Brain microvascular endothelial cell (primary cell): Measurements from ENCODE around the gene GLOD4.
"Not testable (repeated sequence)": the region's sequence is repeated elsewhere in the genome, so short reads cannot be mapped to it uniquely, and the experiment has no call there.

ENCODE experiments used
- DNase-seq: peaks from one replicate; pipeline ENCODE4 v3.0.0-alpha.2; 2020
- H3K27ac ChIP-seq: fragments of 250-450 bp; sonication (Bioruptor Pico); 2 replicates; pipeline ENCODE4 v1.5.1; 2020; ENCODE audit warnings: mild to moderate bottlenecking, moderate library complexity
- H3K27me3 ChIP-seq: fragments of 250-450 bp; sonication (Bioruptor Pico); replicated peaks from 2 replicates; pipeline ENCODE4 v1.5.1; 2020; ENCODE audit warnings: mild to moderate bottlenecking
- H3K36me3 ChIP-seq: fragments of 250-450 bp; sonication (Bioruptor Pico); replicated peaks from 2 replicates; pipeline ENCODE4 v1.5.1; 2020; ENCODE audit warnings: mild to moderate bottlenecking
- H3K4me3 ChIP-seq: 2 replicates; pipeline ENCODE4 v1.5.1; 2011; ENCODE audit warnings: low read depth, mild to moderate bottlenecking, control low read depth, low read length, moderate library complexity
- in situ Hi-C: cut with HindIII; loops from 2 replicates; pipeline ENCODE4 v1.10.0; 2017; ENCODE audit warnings: low sequenced_read_pairs, low pct_ligation_motif_present
- TF ChIP-seq, protein P1 (sequence below): IDR thresholded peaks from 2 replicates; pipeline ENCODE4 v1.5.1; 2011; ENCODE audit warnings: low read depth, mild to moderate bottlenecking, moderate library complexity, low read length, control low read depth, inconsistent platforms; ENCODE audit errors: missing control alignments

GLOD4 gene

DNA sequence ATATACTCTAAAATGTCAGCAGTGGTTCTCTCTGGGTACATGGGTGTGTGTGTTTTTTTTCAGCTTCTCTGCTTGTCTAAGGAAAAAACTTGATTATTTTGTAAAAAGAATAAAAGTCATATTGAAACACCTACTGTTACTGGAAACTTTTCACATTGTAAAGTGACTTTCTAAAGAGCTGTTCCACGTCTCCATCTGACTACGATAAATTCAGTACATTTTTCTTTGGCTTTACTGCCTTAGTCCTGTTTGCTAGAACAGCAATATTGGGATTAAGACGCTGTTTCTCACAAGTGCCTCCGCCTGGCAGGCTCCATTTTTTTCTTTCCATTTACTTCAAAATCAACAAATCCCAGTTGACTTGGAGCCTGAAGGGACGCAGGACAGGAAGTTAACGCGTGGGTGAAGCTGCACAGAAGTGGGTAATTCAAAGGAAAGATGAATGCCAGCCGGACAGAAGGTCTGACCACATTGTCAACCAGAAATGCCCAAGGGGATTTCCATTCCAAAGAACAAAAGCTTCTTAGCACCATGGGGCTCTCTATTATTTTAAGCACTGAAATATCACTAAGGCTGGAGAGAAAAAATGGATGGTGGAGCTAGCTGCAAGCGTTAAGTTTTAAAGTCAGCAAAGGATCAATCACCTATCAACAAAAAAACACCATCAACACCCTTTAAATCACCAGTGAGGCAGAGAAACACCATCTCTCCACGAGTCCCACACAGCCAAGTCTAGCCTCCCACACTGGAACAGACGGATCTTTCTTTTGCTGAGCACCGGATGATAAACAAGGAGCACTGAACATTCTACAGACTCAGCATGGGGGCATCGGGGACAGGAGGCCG is 8.4 kb downstream of the GLOD4 start:
- DNase-seq = no peak
- H3K36me3 ChIP-seq = peaks cover 47% of the 10 kb centered on the region
- in situ Hi-C loops = no loop called here
- H3K27me3 ChIP-seq = no peaks in the 10 kb centered on the region
- no peak overlapping the region for H3K27ac ChIP-seq
- H3K4me3 ChIP-seq = no peak overlapping the region
- TF ChIP-seq, protein P1, sequence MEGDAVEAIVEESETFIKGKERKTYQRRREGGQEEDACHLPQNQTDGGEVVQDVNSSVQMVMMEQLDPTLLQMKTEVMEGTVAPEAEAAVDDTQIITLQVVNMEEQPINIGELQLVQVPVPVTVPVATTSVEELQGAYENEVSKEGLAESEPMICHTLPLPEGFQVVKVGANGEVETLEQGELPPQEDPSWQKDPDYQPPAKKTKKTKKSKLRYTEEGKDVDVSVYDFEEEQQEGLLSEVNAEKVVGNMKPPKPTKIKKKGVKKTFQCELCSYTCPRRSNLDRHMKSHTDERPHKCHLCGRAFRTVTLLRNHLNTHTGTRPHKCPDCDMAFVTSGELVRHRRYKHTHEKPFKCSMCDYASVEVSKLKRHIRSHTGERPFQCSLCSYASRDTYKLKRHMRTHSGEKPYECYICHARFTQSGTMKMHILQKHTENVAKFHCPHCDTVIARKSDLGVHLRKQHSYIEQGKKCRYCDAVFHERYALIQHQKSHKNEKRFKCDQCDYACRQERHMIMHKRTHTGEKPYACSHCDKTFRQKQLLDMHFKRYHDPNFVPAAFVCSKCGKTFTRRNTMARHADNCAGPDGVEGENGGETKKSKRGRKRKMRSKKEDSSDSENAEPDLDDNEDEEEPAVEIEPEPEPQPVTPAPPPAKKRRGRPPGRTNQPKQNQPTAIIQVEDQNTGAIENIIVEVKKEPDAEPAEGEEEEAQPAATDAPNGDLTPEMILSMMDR = no peak

DNA sequence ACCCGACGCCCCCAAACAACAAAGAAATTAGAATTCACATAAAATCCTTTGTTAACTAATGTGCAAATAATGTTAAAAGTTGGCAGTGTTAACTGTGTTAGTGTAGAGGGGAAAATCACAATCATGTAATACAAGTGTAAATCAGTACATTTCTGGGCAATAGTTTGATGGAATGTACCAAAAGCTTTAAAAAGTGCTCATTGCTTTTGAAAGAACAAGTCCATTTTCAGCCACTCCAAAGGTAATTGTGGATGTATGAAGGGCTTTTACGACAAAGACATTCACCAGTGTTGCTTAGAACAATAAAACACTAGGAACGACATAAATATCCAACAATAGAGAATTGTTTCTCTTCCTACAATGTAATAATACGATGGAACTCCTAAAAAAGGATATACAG is 9.1 kb downstream of the GLOD4 start:
- no peak overlapping the region for H3K27ac ChIP-seq
- in situ Hi-C loops = no loop called here
- TF ChIP-seq, protein P1 = no peak
- no peak for DNase-seq
- no peak overlapping the region for H3K4me3 ChIP-seq
- H3K27me3 ChIP-seq = no peaks in the 10 kb centered on the region
- H3K36me3 ChIP-seq = peaks cover 45% of the 10 kb centered on the region

- H3K36me3 ChIP-seq = peaks cover 29% of the 10 kb centered on the region
- in situ Hi-C loops = no loop called here
- DNase-seq = no peak
- H3K4me3 ChIP-seq = no peak overlapping the region
- H3K27ac ChIP-seq = no peak overlapping the region
- no peaks in the 10 kb centered on the region for H3K27me3 ChIP-seq
- TF ChIP-seq, protein P1 = no peak
Observed at GRCh38 chr17:767076-767475, 15.0 kb downstream of the GLOD4 start.

GRCh38 chr17:760371-760770 is 21.7 kb downstream of the GLOD4 start:
- in situ Hi-C loops = no loop called here
- Histone ChIP-seq H3K36me3 (peaks cover 29% of the 10 kb centered on the region), H3K27ac (no peak overlapping the region), H3K27me3 (no peaks in the 10 kb centered on the region), H3K4me3 (no peak overlapping the region)
- TF ChIP-seq, protein P1 = no peak
- DNase-seq = no peak

DNA sequence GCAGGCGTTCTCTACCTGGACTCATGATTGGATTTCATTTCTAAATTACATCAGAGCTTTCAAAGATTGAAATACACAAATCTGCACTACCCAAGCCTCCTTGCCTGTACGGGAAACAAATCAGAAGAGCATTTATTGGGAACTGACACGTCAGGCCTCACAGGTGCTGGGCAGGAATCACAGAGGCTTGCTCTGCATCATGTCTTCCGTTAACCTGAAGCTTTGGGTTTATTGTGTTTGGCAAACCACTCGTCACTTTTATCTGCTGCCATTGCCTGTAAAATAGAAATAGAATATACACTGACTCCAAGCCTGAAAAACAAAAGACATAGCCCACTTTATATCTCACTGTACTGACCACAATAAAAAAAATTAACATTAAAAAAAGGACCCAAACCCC is 22.1 kb downstream of the GLOD4 start:
- DNase-seq = no peak
- Histone ChIP-seq H3K4me3 (no peak overlapping the region), H3K36me3 (peaks cover 29% of the 10 kb centered on the region), H3K27ac (no peak overlapping the region), H3K27me3 (no peaks in the 10 kb centered on the region)
- in situ Hi-C loops = no loop called here
- TF ChIP-seq, protein P1 = no peak

DNA sequence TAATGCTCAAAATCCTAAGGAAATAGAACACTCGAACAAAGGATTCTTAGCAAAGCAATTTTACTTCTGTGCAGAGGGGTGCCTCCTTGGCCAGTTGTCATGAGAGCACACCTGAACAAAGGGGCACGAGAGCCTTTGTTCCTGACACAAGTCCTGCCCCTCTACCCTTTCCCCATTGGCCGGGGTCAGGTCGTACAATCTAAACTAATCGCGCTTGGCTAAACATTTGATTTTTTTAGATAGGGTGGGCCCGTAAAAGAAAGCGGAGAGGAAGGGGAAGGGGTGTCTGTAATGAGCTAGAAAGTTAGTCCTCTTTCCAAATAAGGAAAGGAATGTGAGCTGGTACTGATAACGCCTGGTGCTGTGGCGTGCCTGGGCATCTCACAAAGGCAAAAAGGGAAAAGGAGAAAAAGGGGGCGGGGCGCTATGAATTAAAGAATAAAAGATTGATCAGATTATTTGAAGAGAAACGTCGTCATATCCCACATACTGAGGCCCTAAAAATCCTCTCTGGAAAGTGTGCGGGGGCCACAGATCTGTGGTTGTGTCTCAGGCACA is 26.0 kb downstream of the GLOD4 start:
- in situ Hi-C loops, H3K27ac ChIP-seq, H3K27me3 ChIP-seq, H3K4me3 ChIP-seq, DNase-seq: not testable (repeated sequence)
- H3K36me3 ChIP-seq = peaks cover 20% of the 10 kb centered on the region

- H3K36me3 ChIP-seq = peaks cover 19% of the 10 kb centered on the region
- H3K27me3 ChIP-seq, in situ Hi-C loops, DNase-seq, H3K27ac ChIP-seq, H3K4me3 ChIP-seq: not testable (repeated sequence)
Observed at GRCh38 chr17:755319-755961, 26.6 kb downstream of the GLOD4 start.
